T-helper 1 cell treated with Interleukin-12 subunit alpha and Interleukin-12 subunit beta and Interleukin-4 antibody, amounts not matched to agents 30 μg/mL and 1 μg/mL, for 36 hours (primary cell): ENCODE data around the gene NAALAD2.
"Not testable (repeated sequence)": the region's sequence is repeated elsewhere in the genome, so short reads cannot be mapped to it uniquely, and the experiment has no call there.

ENCODE experiments used
- H3K27ac Mint-ChIP-seq: one replicate; pipeline ENCODE4 v1.8.0; 2021; ENCODE audit warnings: mild to moderate bottlenecking, mixed read lengths
- H3K27me3 Mint-ChIP-seq: one replicate; pipeline ENCODE4 v1.8.0; 2021; ENCODE audit warnings: low read depth, mixed read lengths
- H3K36me3 Mint-ChIP-seq: one replicate; pipeline ENCODE4 v1.8.0; 2021; ENCODE audit warnings: low read depth, mixed read lengths
- H3K4me1 Mint-ChIP-seq: one replicate; pipeline ENCODE4 v1.8.0; 2021; ENCODE audit warnings: low read depth, mixed read lengths
- H3K4me3 Mint-ChIP-seq: one replicate; pipeline ENCODE4 v1.8.0; 2021; ENCODE audit warnings: mild to moderate bottlenecking, moderate library complexity, mixed read lengths
- H3K9me3 Mint-ChIP-seq: one replicate; pipeline ENCODE4 v1.8.0; 2021; ENCODE audit warnings: mixed read lengths

Gene NAALAD2

GRCh38 chr11:90167704-90168103, 33.2 kb downstream of the NAALAD2 start:
- not testable (repeated sequence) for H3K4me1 Mint-ChIP-seq, H3K27ac Mint-ChIP-seq, H3K9me3 Mint-ChIP-seq, H3K36me3 Mint-ChIP-seq, H3K4me3 Mint-ChIP-seq
- peaks cover 10% of the 10 kb centered on the region for H3K27me3 Mint-ChIP-seq

GRCh38 chr11:90168571-90168970, 34.1 kb downstream of the NAALAD2 start:
- Mint-ChIP-seq H3K27me3 (peaks cover 10% of the 10 kb centered on the region), H3K4me1 (no peaks in the 10 kb centered on the region), H3K36me3 (no peaks in the 10 kb centered on the region), H3K9me3 (no peaks in the 10 kb centered on the region), H3K27ac (no peak overlapping the region), H3K4me3 (no peak overlapping the region)

- H3K4me3 Mint-ChIP-seq = no peak overlapping the region
- peaks cover 7% of the 10 kb centered on the region for H3K27me3 Mint-ChIP-seq
- H3K36me3 Mint-ChIP-seq = no peaks in the 10 kb centered on the region
- H3K4me1 Mint-ChIP-seq = no peaks in the 10 kb centered on the region
- H3K27ac Mint-ChIP-seq = no peak overlapping the region
- no peaks in the 10 kb centered on the region for H3K9me3 Mint-ChIP-seq
Measured at GRCh38 chr11:90171359-90171758, 36.9 kb downstream of the NAALAD2 start.

GRCh38 chr11:90176069-90176468, 41.6 kb downstream of the NAALAD2 start:
- Mint-ChIP-seq H3K36me3 (no peaks in the 10 kb centered on the region), H3K9me3 (no peaks in the 10 kb centered on the region), H3K27me3 (peaks cover 7% of the 10 kb centered on the region), H3K4me1 (no peaks in the 10 kb centered on the region), H3K27ac (no peak overlapping the region), H3K4me3 (no peak overlapping the region)

GRCh38 chr11:90178751-90179150, 44.3 kb downstream of the NAALAD2 start:
- no peaks in the 10 kb centered on the region for H3K9me3 Mint-ChIP-seq
- H3K36me3 Mint-ChIP-seq = no peaks in the 10 kb centered on the region
- no peaks in the 10 kb centered on the region for H3K27me3 Mint-ChIP-seq
- no peak overlapping the region for H3K4me3 Mint-ChIP-seq
- H3K4me1 Mint-ChIP-seq = no peaks in the 10 kb centered on the region
- no peak overlapping the region for H3K27ac Mint-ChIP-seq

- H3K4me1 Mint-ChIP-seq = no peaks in the 10 kb centered on the region
- no peak overlapping the region for H3K4me3 Mint-ChIP-seq
- no peaks in the 10 kb centered on the region for H3K36me3 Mint-ChIP-seq
- H3K27ac Mint-ChIP-seq = no peak overlapping the region
- no peaks in the 10 kb centered on the region for H3K27me3 Mint-ChIP-seq
- no peaks in the 10 kb centered on the region for H3K9me3 Mint-ChIP-seq
Measured at GRCh38 chr11:90179923-90180322, 45.5 kb downstream of the NAALAD2 start.

GRCh38 chr11:90187839-90188238, 53.4 kb downstream of the NAALAD2 start:
- Mint-ChIP-seq H3K36me3 (peaks cover 7% of the 10 kb centered on the region), H3K4me3 (no peak overlapping the region), H3K4me1 (no peaks in the 10 kb centered on the region), H3K9me3 (no peaks in the 10 kb centered on the region), H3K27ac (no peak overlapping the region), H3K27me3 (no peaks in the 10 kb centered on the region)

- no peaks in the 10 kb centered on the region for H3K9me3 Mint-ChIP-seq
- H3K27ac Mint-ChIP-seq = no peak overlapping the region
- H3K36me3 Mint-ChIP-seq = peaks cover 7% of the 10 kb centered on the region
- no peak overlapping the region for H3K4me3 Mint-ChIP-seq
- H3K27me3 Mint-ChIP-seq = no peaks in the 10 kb centered on the region
- no peaks in the 10 kb centered on the region for H3K4me1 Mint-ChIP-seq
Measured at GRCh38 chr11:90189011-90189410, 54.5 kb downstream of the NAALAD2 start.

GRCh38 chr11:90192869-90193582, 58.6 kb downstream of the NAALAD2 start:
- Mint-ChIP-seq H3K27me3 (no peaks in the 10 kb centered on the region), H3K4me1 (no peaks in the 10 kb centered on the region), H3K4me3 (no peak overlapping the region), H3K36me3 (peaks cover 8% of the 10 kb centered on the region), H3K27ac (no peak overlapping the region), H3K9me3 (no peaks in the 10 kb centered on the region)

- Mint-ChIP-seq H3K36me3 (peaks cover 13% of the 10 kb centered on the region), H3K27me3 (no peaks in the 10 kb centered on the region), H3K4me3 (no peak overlapping the region), H3K9me3 (no peaks in the 10 kb centered on the region), H3K4me1 (no peaks in the 10 kb centered on the region), H3K27ac (no peak overlapping the region)
Measured at GRCh38 chr11:90197377-90197776, 62.9 kb downstream of the NAALAD2 start.

GRCh38 chr11:90202342-90202741, 67.9 kb downstream of the NAALAD2 start:
- H3K4me3 Mint-ChIP-seq = no peak overlapping the region
- H3K36me3 Mint-ChIP-seq = peaks cover 27% of the 10 kb centered on the region
- no peak overlapping the region for H3K27ac Mint-ChIP-seq
- H3K9me3 Mint-ChIP-seq = no peaks in the 10 kb centered on the region
- peaks cover 2% of the 10 kb centered on the region for H3K4me1 Mint-ChIP-seq
- no peaks in the 10 kb centered on the region for H3K27me3 Mint-ChIP-seq

- no peaks in the 10 kb centered on the region for H3K27me3 Mint-ChIP-seq
Measured at GRCh38 chr11:90204407-90204806, 69.9 kb downstream of the NAALAD2 start.

GRCh38 chr11:90204832-90205646, 70.6 kb downstream of the NAALAD2 start:
- peaks cover 2% of the 10 kb centered on the region for H3K4me1 Mint-ChIP-seq
- no peak overlapping the region for H3K27ac Mint-ChIP-seq
- H3K36me3 Mint-ChIP-seq = peaks cover 41% of the 10 kb centered on the region
- no peak overlapping the region for H3K4me3 Mint-ChIP-seq
- no peaks in the 10 kb centered on the region for H3K27me3 Mint-ChIP-seq
- H3K9me3 Mint-ChIP-seq = no peaks in the 10 kb centered on the region

More at GRCh38 chr11:90204407-90204806, 69.9 kb downstream of the NAALAD2 start:
- H3K27ac Mint-ChIP-seq = no peak overlapping the region
- H3K36me3 Mint-ChIP-seq = peaks cover 35% of the 10 kb centered on the region
- no peaks in the 10 kb centered on the region for H3K9me3 Mint-ChIP-seq
- H3K4me1 Mint-ChIP-seq = peaks cover 2% of the 10 kb centered on the region
- H3K4me3 Mint-ChIP-seq = no peak overlapping the region

- not testable (repeated sequence) for H3K27ac Mint-ChIP-seq, H3K4me3 Mint-ChIP-seq, H3K27me3 Mint-ChIP-seq, H3K9me3 Mint-ChIP-seq, H3K4me1 Mint-ChIP-seq
- H3K36me3 Mint-ChIP-seq = peaks cover 35% of the 10 kb centered on the region
Measured at GRCh38 chr11:90207992-90208391, 73.5 kb downstream of the NAALAD2 start.

- H3K9me3 Mint-ChIP-seq = no peaks in the 10 kb centered on the region
- H3K36me3 Mint-ChIP-seq = peaks cover 41% of the 10 kb centered on the region
- H3K4me3 Mint-ChIP-seq = no peak overlapping the region
- H3K27me3 Mint-ChIP-seq = no peaks in the 10 kb centered on the region
- peaks cover 5% of the 10 kb centered on the region for H3K4me1 Mint-ChIP-seq
- no peak overlapping the region for H3K27ac Mint-ChIP-seq
Measured at GRCh38 chr11:90208857-90209256, 74.4 kb downstream of the NAALAD2 start.
